ENCODE measurements around the gene CCDC169.

DNA sequence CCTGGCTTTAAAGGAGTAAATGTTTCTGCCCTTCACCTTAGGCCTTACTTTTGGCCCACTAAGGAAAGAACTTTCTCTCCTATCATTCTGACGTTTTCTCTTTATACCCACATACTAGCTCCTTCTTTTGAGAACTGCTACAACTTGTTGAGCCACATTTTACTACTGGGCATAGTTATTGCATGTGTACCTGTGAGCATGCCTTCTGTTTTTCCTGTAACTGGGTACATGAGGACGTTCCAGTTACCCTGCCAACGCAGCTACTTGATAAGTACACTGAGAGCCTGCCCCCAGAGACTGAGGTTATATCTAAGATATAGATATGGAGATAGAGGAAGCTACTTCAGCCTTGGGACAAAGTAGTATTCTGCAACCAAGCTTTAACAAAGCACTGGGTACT, 3.5 kb downstream of the CCDC169 start:
- TF ChIP-seq POLR2AphosphoS5 (IDR thresholded peaks at IDR 0.05; ENCODE audit: borderline replicate concordance, low read depth, low read length) (no peak), EZH2 (IDR thresholded peaks at IDR 0.05) (no peak), FOXP2 (optimal IDR thresholded peaks at IDR 0.05; ENCODE audit: control extremely low read depth, extremely low read length, insufficient read depth) (no peak)
